Spleen (tissue), 11 donors: ENCODE measurements around the gene IGSF9B. TPM values are rescaled to one million over a fixed set of nuclear protein-coding genes. Genes with fewer than 3 reads are reported as not detected.

Experiments used
- DNase-seq: peaks from one replicate; pipeline ENCODE4 v3.0.0-alpha.2; 2020
- H3K27ac ChIP-seq, 8 donors: fragments of 200-600 bp; sonication (generic) in 7 of 8; 1 replicate in 4 of 8; 2 replicates in 4 of 8; pipeline versions ENCODE4 v1.5.0 to v1.8.0; 2016 to 2021; ENCODE audit warnings: inconsistent platforms in 4 of 8, mild to moderate bottlenecking in 4 of 8, moderate library complexity in 1 of 8
- H3K27me3 ChIP-seq, 7 donors: fragments of 200-600 bp; sonication (generic) in 6 of 7; replicated peaks in 1 of 7; 1 replicate in 4 of 7; 2 replicates in 3 of 7; pipeline versions ENCODE4 v1.5.0 to v1.8.0; 2016 to 2021; ENCODE audit warnings: inconsistent platforms in 3 of 7, mild to moderate bottlenecking in 1 of 7
- H3K36me3 ChIP-seq, 6 donors: fragments of 200-600 bp; sonication (generic) in 5 of 6; 1 replicate in 4 of 6; 2 replicates in 2 of 6; pipeline versions ENCODE4 v1.5.0 to v1.8.0; 2016 to 2021; ENCODE audit warnings: inconsistent platforms in 2 of 6
- H3K4me1 ChIP-seq, 6 donors: fragments of 200-600 bp; sonication (generic) in 5 of 6; 1 replicate in 3 of 6; 2 replicates in 3 of 6; pipeline versions ENCODE4 v1.5.0 to v1.8.0; 2016 to 2021; ENCODE audit warnings: inconsistent platforms in 3 of 6
- H3K4me3 ChIP-seq, 8 donors: fragments of 200-600 bp; sonication (generic) in 7 of 8; 1 replicate in 4 of 8; 2 replicates in 4 of 8; pipeline versions ENCODE4 v1.5.0 to v1.8.0; 2016 to 2021; ENCODE audit warnings: inconsistent platforms in 4 of 8, mild to moderate bottlenecking in 4 of 8, moderate library complexity in 2 of 8
- H3K9me3 ChIP-seq, 8 donors: fragments of 200-600 bp; sonication (generic) in 7 of 8; 1 replicate in 4 of 8; 2 replicates in 4 of 8; pipeline versions ENCODE4 v1.5.0 to v1.8.0; 2016 to 2021; ENCODE audit warnings: inconsistent platforms in 4 of 8
- POLR2A ChIP-seq, 3 donors: fragments of 450-650 bp; IDR thresholded peaks; one replicate each; pipeline ENCODE4 v1.5.1; 2017; ENCODE audit warnings: antibody characterized with exemption in 3 of 3, mild to moderate bottlenecking in 1 of 3
- POLR2AphosphoS5 ChIP-seq, 3 donors: sonication (generic); formaldehyde crosslinking; IDR thresholded peaks; one replicate each; pipeline ENCODE4 v1.5.1; 2017; ENCODE audit warnings: antibody characterized with exemption in 3 of 3
- WGBS, 5 donors: extraction: QIAGEN DNeasy Blood & Tissue Kit in 3 of 5; methylation state at CpG; one replicate each; pipeline versions ENCODE4 v1.1.5 to v1.1.7; 2013 to 2018; 5-methylcytosine and 5-hydroxymethylcytosine counted together
- intact Hi-C: fragments of 100-400 bp; cut with DNase I; formaldehyde crosslinking; loops from one replicate; pipeline ENCODE4 v1.15.0; 2023; ENCODE audit warnings: low total_unique reads
- polyA plus RNA-seq, 3 donors: library from polyadenylated mRNA; stranded (reverse); fragments of 200-250 nt; gene quantifications; one replicate each; pipeline ENCODE4 v1.2.1, GENCODE V29; 2013
- total RNA-seq, 7 donors: library from RNA; depleted of rRNA in 3 of 7; stranded (reverse); fragments of >200 nt in 3 of 7; fragmentation: NEBNext Ultra II Directional in 4 of 7; extraction: Animal tissue kit (Norgen Biotek cat#: 25700) in 4 of 7; gene quantifications; one replicate each; pipeline versions ENCODE4 v1.1.0 to v1.2.1, GENCODE V29; 2016 to 2021
- TF ChIP-seq, protein P1 (sequence below), 11 experiments: fragments of 200-600 bp in 7 of 11; fragments of 450-650 bp in 4 of 11; sonication (generic) in 4 of 11; IDR thresholded peaks in 8 of 11; conservative IDR thresholded peaks in 3 of 11; 1 replicate in 7 of 11; 2 replicates in 4 of 11; pipeline versions ENCODE4 v1.4.0 to v1.8.0; 2016 to 2021; ENCODE audit warnings: antibody characterized with exemption in 11 of 11, inconsistent platforms in 4 of 11, mild to moderate bottlenecking in 1 of 11
- donor health status: healthy with polysubstance abuse.
- donor health status: DM: no; HTN: no; CAD: no; lungs with moderate emphysema.
- donor health status: DM: no; HTN: no; CAD: no.
- donor health status: Bipolar disorder and iron deficiency.
- donor health status: healthy.
- donor health status: DM: no; HTN: no; CAD: no.
- donor health status: DM: yes; HTN: yes; CAD: no.

Gene IGSF9B
- total and polyA plus RNA-seq, 10 donors = 0.50 to 11.2 (median 3.9) TPM

DNA sequence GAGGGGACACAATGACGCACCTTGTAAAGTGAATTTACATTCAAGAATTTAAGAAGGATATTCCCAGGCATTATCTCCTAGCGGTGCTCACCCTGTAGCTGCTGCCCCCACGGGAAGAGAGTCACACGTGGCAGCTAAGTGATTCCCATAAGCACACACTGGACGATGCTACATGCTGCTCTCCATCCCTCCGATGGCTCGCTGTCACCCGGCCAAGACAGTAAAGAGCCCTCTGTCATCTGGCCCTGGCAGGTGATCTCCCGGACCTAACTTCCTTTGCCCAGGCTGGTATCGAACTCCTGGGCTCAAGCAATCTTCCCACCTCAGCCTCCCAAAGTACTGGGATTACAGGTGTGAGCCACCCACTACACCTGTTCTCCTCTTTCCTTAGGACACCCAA is 39.9 kb upstream of the IGSF9B start:
- Histone ChIP-seq H3K4me3 (no peak overlapping the region), H3K27ac (no peak overlapping the region), H3K36me3 (no peaks in the 10 kb centered on the region), H3K27me3 (peaks cover 0 to 31% (median 0%) of the 10 kb centered on the region in 7 donors), H3K9me3 (no peaks in the 10 kb centered on the region), H3K4me1 (peaks cover 0 to 6% (median 2%) of the 10 kb centered on the region in 6 donors)
- intact Hi-C loops = no loop called here
- 74 to 82% (median 78%) methylated on average over 10 of the region's 10 CpGs for WGBS, 5 donors
- DNase-seq = peak; percentile 56
- TF ChIP-seq POLR2AphosphoS5 (IDR thresholded peaks at IDR 0.05) = no peak
- TF ChIP-seq, protein P1, sequence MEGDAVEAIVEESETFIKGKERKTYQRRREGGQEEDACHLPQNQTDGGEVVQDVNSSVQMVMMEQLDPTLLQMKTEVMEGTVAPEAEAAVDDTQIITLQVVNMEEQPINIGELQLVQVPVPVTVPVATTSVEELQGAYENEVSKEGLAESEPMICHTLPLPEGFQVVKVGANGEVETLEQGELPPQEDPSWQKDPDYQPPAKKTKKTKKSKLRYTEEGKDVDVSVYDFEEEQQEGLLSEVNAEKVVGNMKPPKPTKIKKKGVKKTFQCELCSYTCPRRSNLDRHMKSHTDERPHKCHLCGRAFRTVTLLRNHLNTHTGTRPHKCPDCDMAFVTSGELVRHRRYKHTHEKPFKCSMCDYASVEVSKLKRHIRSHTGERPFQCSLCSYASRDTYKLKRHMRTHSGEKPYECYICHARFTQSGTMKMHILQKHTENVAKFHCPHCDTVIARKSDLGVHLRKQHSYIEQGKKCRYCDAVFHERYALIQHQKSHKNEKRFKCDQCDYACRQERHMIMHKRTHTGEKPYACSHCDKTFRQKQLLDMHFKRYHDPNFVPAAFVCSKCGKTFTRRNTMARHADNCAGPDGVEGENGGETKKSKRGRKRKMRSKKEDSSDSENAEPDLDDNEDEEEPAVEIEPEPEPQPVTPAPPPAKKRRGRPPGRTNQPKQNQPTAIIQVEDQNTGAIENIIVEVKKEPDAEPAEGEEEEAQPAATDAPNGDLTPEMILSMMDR (IDR thresholded peaks at IDR 0.05 in 8 of 11, conservative IDR thresholded peaks at IDR 0.05 in 3 of 11) = no peak
- TF ChIP-seq POLR2A (IDR thresholded peaks at IDR 0.05) = no peak

DNA sequence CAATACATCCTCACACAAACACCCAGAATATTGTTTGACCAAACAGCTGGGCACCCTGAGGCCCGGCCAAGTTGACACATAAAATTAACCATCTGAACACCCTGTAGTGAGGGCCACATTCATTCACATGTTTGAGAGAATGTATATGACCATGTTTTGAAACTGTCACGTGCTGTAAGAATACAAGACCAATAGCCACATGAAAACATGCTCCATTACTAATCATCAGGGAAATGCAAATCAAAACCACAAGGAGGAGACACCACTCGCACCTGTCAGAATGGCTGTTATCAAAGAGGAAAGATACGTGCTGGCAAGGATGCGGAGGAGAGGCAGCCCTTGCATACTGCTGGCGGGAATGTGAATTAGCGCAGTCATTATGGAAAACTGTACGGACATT is 38.3 kb upstream of the IGSF9B start:
- WGBS, 5 donors = 64 to 74% (median 69%) methylated on average over 8 of the region's 8 CpGs
- H3K4me3 ChIP-seq = no peak overlapping the region
- no peak overlapping the region for H3K27ac ChIP-seq
- no peaks in the 10 kb centered on the region for H3K9me3 ChIP-seq
- no peak for DNase-seq
- TF ChIP-seq, protein P1 (IDR thresholded peaks at IDR 0.05 in 8 of 11, conservative IDR thresholded peaks at IDR 0.05 in 3 of 11) = no peak
- no peak for TF ChIP-seq POLR2A (IDR thresholded peaks at IDR 0.05)
- H3K4me1 ChIP-seq = peaks cover 0 to 6% (median 2%) of the 10 kb centered on the region in 6 donors
- intact Hi-C loops = no loop called here
- H3K27me3 ChIP-seq = peaks cover 0 to 45% (median 0%) of the 10 kb centered on the region in 7 donors
- no peaks in the 10 kb centered on the region for H3K36me3 ChIP-seq

DNA sequence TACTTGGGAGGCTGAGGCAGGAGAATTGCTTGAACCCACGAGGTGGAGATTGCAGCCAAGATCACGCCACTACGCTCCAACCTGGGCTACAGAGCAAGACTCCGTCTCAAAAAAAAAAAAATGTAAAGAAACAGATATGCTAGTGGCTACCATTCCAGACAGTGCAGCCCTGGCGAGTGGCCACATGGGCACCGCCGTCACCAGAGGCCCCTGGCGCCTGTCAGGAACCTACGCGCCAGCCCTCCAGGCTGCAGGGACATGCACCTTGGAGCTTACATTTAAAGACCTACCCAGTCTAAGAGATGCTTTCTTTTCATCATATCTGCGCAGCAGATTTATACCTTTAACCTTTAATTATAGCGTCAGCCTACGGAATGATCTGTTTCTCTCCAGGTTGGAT is 37.2 kb upstream of the IGSF9B start:
- Histone ChIP-seq H3K36me3 (no peaks in the 10 kb centered on the region), H3K27ac (no peak overlapping the region), H3K4me1 (peaks cover 0 to 6% (median 2%) of the 10 kb centered on the region in 6 donors), H3K27me3 (peaks cover 0 to 41% (median 0%) of the 10 kb centered on the region in 7 donors), H3K9me3 (no peaks in the 10 kb centered on the region), H3K4me3 (no peak overlapping the region)
- 90 to 96% (median 93%) methylated on average over 13 of the region's 13 CpGs for WGBS, 5 donors
- no peak for DNase-seq
- no peak for TF ChIP-seq POLR2A (IDR thresholded peaks at IDR 0.05)
- TF ChIP-seq POLR2AphosphoS5 (IDR thresholded peaks at IDR 0.05) = no peak
- intact Hi-C loops = no loop called here

DNA sequence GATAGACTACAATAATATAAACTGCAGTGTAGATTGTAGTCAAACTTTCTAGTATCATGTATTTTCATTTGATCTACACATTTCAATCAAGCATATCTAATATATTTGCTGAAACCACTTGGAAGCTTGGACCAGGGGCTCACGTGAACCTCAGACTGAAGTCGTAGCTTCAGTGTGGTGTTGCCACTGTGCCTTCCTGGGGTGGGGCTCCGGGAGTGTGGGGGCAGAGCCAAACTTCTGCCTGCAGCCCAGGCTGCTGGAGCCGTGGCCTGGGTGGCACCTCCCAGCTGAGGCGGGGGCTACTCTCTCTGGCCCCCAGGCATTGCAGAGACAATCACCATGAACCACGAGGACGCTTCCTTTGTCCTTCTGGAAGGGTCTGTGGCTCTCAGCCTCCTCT is 36.3 kb upstream of the IGSF9B start:
- Histone ChIP-seq H3K36me3 (no peaks in the 10 kb centered on the region), H3K27ac (no peak overlapping the region), H3K4me3 (no peak overlapping the region), H3K27me3 (peaks cover 0 to 41% (median 0%) of the 10 kb centered on the region in 7 donors), H3K4me1 (peaks cover 0 to 6% (median 2%) of the 10 kb centered on the region in 6 donors), H3K9me3 (no peaks in the 10 kb centered on the region)
- peak; percentile 62 for DNase-seq
- no peak for TF ChIP-seq POLR2A (IDR thresholded peaks at IDR 0.05)
- TF ChIP-seq, protein P1 (IDR thresholded peaks at IDR 0.05 in 8 of 11, conservative IDR thresholded peaks at IDR 0.05 in 3 of 11) = no peak
- TF ChIP-seq POLR2AphosphoS5 (IDR thresholded peaks at IDR 0.05) = no peak
- intact Hi-C loops = no loop called here
- WGBS, 5 donors = 85 to 91% (median 86%) methylated on average over 7 of the region's 7 CpGs

DNA sequence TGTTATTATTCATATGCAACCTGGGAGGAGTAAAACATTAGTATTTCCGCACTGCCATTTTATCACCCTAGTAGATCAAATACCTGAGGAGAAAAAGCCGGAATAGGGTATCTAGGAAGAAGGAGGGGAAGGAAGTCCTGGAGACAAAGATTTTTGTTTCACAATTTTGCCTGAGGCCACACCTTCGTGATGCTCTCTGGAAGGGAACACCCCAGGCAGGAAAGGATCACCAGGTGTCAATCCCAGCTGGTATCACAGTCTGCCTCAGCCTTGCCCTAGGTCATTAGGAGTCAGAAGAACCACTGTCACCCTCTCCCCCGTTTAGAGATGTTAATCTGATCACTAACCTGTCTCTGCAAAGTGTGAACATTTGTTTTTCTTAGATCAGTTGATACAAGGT is 35.4 kb upstream of the IGSF9B start:
- Histone ChIP-seq H3K4me1 (no peaks in the 10 kb centered on the region), H3K36me3 (no peaks in the 10 kb centered on the region), H3K9me3 (no peaks in the 10 kb centered on the region), H3K27ac (no peak overlapping the region), H3K27me3 (peaks cover 0 to 41% (median 0%) of the 10 kb centered on the region in 7 donors), H3K4me3 (no peak overlapping the region)
- no peak for DNase-seq
- WGBS, 5 donors = 53 to 64% (median 60%) methylated on average over 4 of the region's 4 CpGs
- TF ChIP-seq, protein P1 (IDR thresholded peaks at IDR 0.05 in 8 of 11, conservative IDR thresholded peaks at IDR 0.05 in 3 of 11) = no peak
- no peak for TF ChIP-seq POLR2AphosphoS5 (IDR thresholded peaks at IDR 0.05)
- TF ChIP-seq POLR2A (IDR thresholded peaks at IDR 0.05) = no peak
- intact Hi-C loops = no loop called here
